GM12878 (cell line): ENCODE results near the gene PSPC1. TPM values are rescaled to one million over a fixed set of nuclear protein-coding genes. Genes with fewer than 3 reads are reported as not detected.

ENCODE experiments used
- BHLHE40 ChIP-seq, 2 experiments: fragments of 450-650 bp in 1 of 2; IDR thresholded peaks; 2 replicates each; pipeline ENCODE4 v1.6.1; 2011 to 2017; ENCODE audit warnings: low read depth in 2 of 2, borderline replicate concordance in 1 of 2, improper control_type of control experiment in 1 of 2, low read length in 1 of 2, mild to moderate bottlenecking in 1 of 2
- CHD1 ChIP-seq: IDR thresholded peaks from 2 replicates; pipeline ENCODE4 v1.6.1; 2012; ENCODE audit warnings: low read depth, low read length, improper control_type of control experiment
- CTCF ChIP-seq, 3 experiments: IDR thresholded peaks in 2 of 3; conservative IDR thresholded peaks in 1 of 3; 2 replicates each; pipeline ENCODE4 v1.5.1; 2011; ENCODE audit warnings: low read depth in 3 of 3, low read length in 3 of 3, mild to moderate bottlenecking in 3 of 3, control low read depth in 2 of 3, moderate library complexity in 2 of 3, inconsistent platforms in 1 of 3, mixed read lengths in 1 of 3; ENCODE audit not compliant: control insufficient read depth in 2 of 3, insufficient read depth in 1 of 3; ENCODE audit errors: extremely low read depth in 1 of 3
- IKZF1 ChIP-seq: fragments of 450-650 bp; conservative IDR thresholded peaks from 2 replicates; pipeline ENCODE4 v1.6.1; 2017; ENCODE audit warnings: antibody characterized with exemption, mild to moderate bottlenecking
- KLF5 ChIP-seq: fragments of 450-650 bp; IDR thresholded peaks from 2 replicates; pipeline ENCODE4 v1.6.1; 2014; ENCODE audit warnings: mild to moderate bottlenecking; ENCODE audit not compliant: partially characterized antibody
- LARP7 ChIP-seq: fragments of 450-650 bp; IDR thresholded peaks from 2 replicates; pipeline ENCODE4 v1.6.1; 2017; ENCODE audit warnings: mild to moderate bottlenecking
- NFXL1 ChIP-seq: fragments of 450-650 bp; IDR thresholded peaks from 2 replicates; pipeline ENCODE4 v1.6.1; 2017; ENCODE audit warnings: antibody characterized with exemption, mild to moderate bottlenecking, borderline replicate concordance
- NR2F1 ChIP-seq: fragments of 450-650 bp; conservative IDR thresholded peaks from 2 replicates; pipeline ENCODE4 v1.6.1; 2017; ENCODE audit warnings: mild to moderate bottlenecking
- POLR2A ChIP-seq: IDR thresholded peaks from 2 replicates; pipeline ENCODE4 v1.6.1; 2011; ENCODE audit warnings: low read depth, mild to moderate bottlenecking, low read length
- PRDM15 ChIP-seq: fragments of 450-650 bp; formaldehyde crosslinking; IDR thresholded peaks from 2 replicates; pipeline ENCODE4 v1.4.0; 2020; ENCODE audit warnings: mild to moderate bottlenecking, moderate library complexity
- SKIL ChIP-seq: fragments of 450-650 bp; IDR thresholded peaks from 2 replicates; pipeline ENCODE4 v1.6.1; 2017; ENCODE audit warnings: mild to moderate bottlenecking, low read depth, inconsistent platforms; ENCODE audit not compliant: poor library complexity, severe bottlenecking
- SPI1 ChIP-seq: IDR thresholded peaks from 2 replicates; pipeline ENCODE4 v1.6.1; 2011; ENCODE audit warnings: low read depth, mild to moderate bottlenecking, low read length, moderate library complexity, borderline replicate concordance; ENCODE audit not compliant: insufficient read depth
- SRF ChIP-seq, 2 experiments: IDR thresholded peaks; 2 replicates each; pipeline ENCODE4 v1.6.1; 2011; ENCODE audit warnings: low read depth in 2 of 2, low read length in 2 of 2, mild to moderate bottlenecking in 1 of 2, moderate library complexity in 1 of 2
- TAF1 ChIP-seq: IDR thresholded peaks from 2 replicates; pipeline ENCODE4 v1.6.1; 2011; ENCODE audit warnings: mild to moderate bottlenecking, low read depth, low read length, borderline replicate concordance
- TCF3 ChIP-seq: IDR thresholded peaks from 2 replicates; pipeline ENCODE4 v1.6.1; 2012; ENCODE audit warnings: low read depth, mild to moderate bottlenecking, low read length, borderline replicate concordance; ENCODE audit not compliant: insufficient read depth
- YBX1 ChIP-seq: fragments of 450-650 bp; IDR thresholded peaks from 2 replicates; pipeline ENCODE4 v1.6.1; 2016; ENCODE audit warnings: antibody characterized with exemption
- ZNF24 ChIP-seq: fragments of 450-650 bp; IDR thresholded peaks from 2 replicates; pipeline ENCODE4 v1.6.1; 2017; ENCODE audit warnings: antibody characterized with exemption, mild to moderate bottlenecking
- polyA plus RNA-seq, 11 experiments: library from polyadenylated mRNA; depleted of rRNA in 4 of 11; unstranded in 6 of 11; stranded (reverse) in 5 of 11; fragments of >200 nt; fragmentation: Nextera tagmentation in 4 of 11; fragmentation: Illumina TruSeq in 1 of 11; extraction: Ambion mirVana in 4 of 11; extraction: Trizol in 1 of 11; gene quantifications; 1 replicate in 1 of 11; 2 replicates in 10 of 11; pipeline versions ENCODE4 v1.2.1 to v1.2.3, GENCODE V29; 2011 to 2016; ENCODE audit warnings: inconsistent platforms in 2 of 11, missing spikeins in 2 of 11, low read depth in 1 of 11
- total RNA-seq, 4 experiments: library from RNA; depleted of rRNA in 3 of 4; stranded (reverse); fragments of >200 nt in 3 of 4; fragmentation: Illumina TruSeq in 1 of 4; extraction: Trizol in 1 of 4; gene quantifications; 2 replicates each; pipeline versions ENCODE4 v1.2.1 to v1.2.3, GENCODE V29; 2013 to 2021

The PSPC1 gene
- total and polyA plus RNA-seq, 10 of the 15 experiments (the other 5 are each of a cell fraction or from before 2014, with no cell fraction given), result 17.7 to 76.3 (median 66.8) TPM

- no peak for TF ChIP-seq CTCF (IDR thresholded peaks at IDR 0.05 in 2 of 3, conservative IDR thresholded peaks at IDR 0.05 in 1 of 3; ENCODE audit: control insufficient read depth in 2 of 3, extremely low read depth in 1 of 3, insufficient read depth in 1 of 3, low read depth in 3 of 3, low read length in 3 of 3)
- TF ChIP-seq CHD1, result 0 out of 2 replicates have a peak, but pooled peaks have one; percentile 57
- no peak for TF ChIP-seq SPI1
- TF ChIP-seq SRF (IDR thresholded peaks at IDR 0.05; ENCODE audit: low read depth in 2 of 2, low read length in 2 of 2), result no peak
- no peak for TF ChIP-seq SKIL
- peak; percentile 52; the same call in 1 of the 2 replicates for TF ChIP-seq ZNF24
- TF ChIP-seq POLR2A, result peak; percentile 62; the same call in 1 of the 2 replicates
- no peak for TF ChIP-seq PRDM15
- 0 out of 2 replicates have a peak, but pooled peaks have one; percentile 13 for TF ChIP-seq TCF3
- 0 out of 2 replicates have a peak, but pooled peaks have one; percentile 24 for TF ChIP-seq IKZF1
- no peak for TF ChIP-seq KLF5
- 0 out of 2 replicates have a peak, but pooled peaks have one; percentile 0 for TF ChIP-seq NR2F1
- peak; percentile 44 for TF ChIP-seq LARP7
- peak; percentile 16; the same call in 1 of the 2 replicates for TF ChIP-seq TAF1
- peak in 1 of 2 experiments; percentile 40; a peak in 2 of 4 replicates for TF ChIP-seq BHLHE40 (IDR thresholded peaks at IDR 0.05; ENCODE audit: borderline replicate concordance in 1 of 2, low read depth in 2 of 2, low read length in 1 of 2)
- no peak for TF ChIP-seq YBX1
- 0 out of 2 replicates have a peak, but pooled peaks have one; percentile 29 for TF ChIP-seq NFXL1
Measured at GRCh38 chr13:19782049-19782726, 557 bp downstream of the PSPC1 start (continued).
